Measurements from ENCODE around the gene ARL10. TPM values are rescaled to one million over a fixed set of nuclear protein-coding genes. Genes with fewer than 3 reads are reported as not detected.

Gene ARL10
- total RNA-seq, 1 experiment from 2014 or later: 9.6 TPM

DNA sequence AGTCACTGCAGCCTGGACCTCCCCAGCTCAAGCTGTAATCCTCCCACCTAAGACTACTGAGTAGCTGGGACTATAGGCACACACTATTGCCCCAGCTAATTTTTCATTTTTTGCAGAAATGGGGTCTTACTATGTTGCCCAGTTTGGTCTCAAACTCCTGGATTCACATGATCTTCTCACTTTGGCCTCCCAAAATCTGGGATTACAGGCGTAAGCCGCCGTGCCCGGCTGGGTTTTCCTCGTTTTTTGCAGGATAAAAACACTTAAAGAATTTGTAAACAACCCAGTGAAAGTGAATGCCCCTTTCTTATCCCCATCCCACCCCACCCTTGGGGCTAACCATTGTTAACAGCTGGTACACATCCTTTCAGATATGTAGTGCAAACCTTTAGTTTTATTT is 43.3 kb downstream of the ARL10 start:
- Mint-ChIP-seq H3K4me1 (peaks cover 7% of the 10 kb centered on the region in 2 experiments; a peak in 2 of 4 replicates), H3K9me3 (no peaks in the 10 kb centered on the region), H3K36me3 (ENCODE audit: insufficient read depth in 1 of 3, low read depth in 3 of 3) (peaks cover 0 to 10% (median 5%) of the 10 kb centered on the region in 3 experiments; a peak in 3 of 7 replicates), H3K27me3 (ENCODE audit: low read depth) (no peaks in the 10 kb centered on the region), H3K27ac (no peak overlapping the region), H3K4me3 (no peak overlapping the region)
- Histone ChIP-seq H3K9me3 (ENCODE audit: control insufficient read depth, low read depth, low read length) (no peaks in the 10 kb centered on the region), H2BK120ac (ENCODE audit: low read depth, low read length, poor library complexity, severe bottlenecking) (no peak overlapping the region), H3K9ac (ENCODE audit: extremely low read depth, insufficient read length, low read length) (no peak overlapping the region), H2AK5ac (ENCODE audit: insufficient read length, low read length) (no peak overlapping the region), H4K20me1 (ENCODE audit: control insufficient read depth, insufficient read depth, insufficient read length) (no peaks in the 10 kb centered on the region), H3K4me2 (ENCODE audit: insufficient read depth, insufficient read length, low read length) (no peak overlapping the region), H3K23me2 (ENCODE audit: insufficient read length, low read depth, low read length, poor library complexity, severe bottlenecking) (no peaks in the 10 kb centered on the region), H4K5ac (ENCODE audit: insufficient read length, low read depth, low read length) (no peak overlapping the region), H4K8ac (replicated peaks; ENCODE audit: insufficient read length, low read depth, low read length) (no peak overlapping the region), H3K18ac (ENCODE audit: insufficient read length, low read depth, low read length) (no peak overlapping the region), H3K4ac (ENCODE audit: low read depth, low read length) (no peak overlapping the region), H3K14ac (ENCODE audit: insufficient read depth, low read length) (no peak overlapping the region), H2BK5ac (ENCODE audit: insufficient read length, low read length) (no peak overlapping the region), H2AFZ (ENCODE audit: low read length) (no peak overlapping the region), H3T11ph (ENCODE audit: low read length) (no peak overlapping the region), H3K79me2 (ENCODE audit: insufficient read depth, low read length) (no peaks in the 10 kb centered on the region), H2BK15ac (ENCODE audit: low read depth, low read length) (no peak overlapping the region), H3K27ac (ENCODE audit: insufficient read length, low read depth, low read length) (no peak overlapping the region), H2BK20ac (ENCODE audit: low read depth, low read length, poor library complexity, severe bottlenecking) (no peak overlapping the region), H3K27me3 (ENCODE audit: insufficient read depth, low read length) (no peaks in the 10 kb centered on the region), H4K91ac (ENCODE audit: insufficient read length, low read depth, low read length) (no peak overlapping the region), H3K56ac (ENCODE audit: insufficient read length, low read depth, low read length) (no peak overlapping the region), H3K4me1 (ENCODE audit: insufficient read depth, low read length) (no peaks in the 10 kb centered on the region), H3K23ac (ENCODE audit: insufficient read length, low read depth, low read length) (no peak overlapping the region), H3K79me1 (ENCODE audit: insufficient read depth, low read depth, low read length, poor library complexity, severe bottlenecking) (no peaks in the 10 kb centered on the region), H2BK12ac (ENCODE audit: insufficient read length, low read depth, low read length) (no peak overlapping the region)
- DNase-seq: no peak
- TF ChIP-seq, protein P1, sequence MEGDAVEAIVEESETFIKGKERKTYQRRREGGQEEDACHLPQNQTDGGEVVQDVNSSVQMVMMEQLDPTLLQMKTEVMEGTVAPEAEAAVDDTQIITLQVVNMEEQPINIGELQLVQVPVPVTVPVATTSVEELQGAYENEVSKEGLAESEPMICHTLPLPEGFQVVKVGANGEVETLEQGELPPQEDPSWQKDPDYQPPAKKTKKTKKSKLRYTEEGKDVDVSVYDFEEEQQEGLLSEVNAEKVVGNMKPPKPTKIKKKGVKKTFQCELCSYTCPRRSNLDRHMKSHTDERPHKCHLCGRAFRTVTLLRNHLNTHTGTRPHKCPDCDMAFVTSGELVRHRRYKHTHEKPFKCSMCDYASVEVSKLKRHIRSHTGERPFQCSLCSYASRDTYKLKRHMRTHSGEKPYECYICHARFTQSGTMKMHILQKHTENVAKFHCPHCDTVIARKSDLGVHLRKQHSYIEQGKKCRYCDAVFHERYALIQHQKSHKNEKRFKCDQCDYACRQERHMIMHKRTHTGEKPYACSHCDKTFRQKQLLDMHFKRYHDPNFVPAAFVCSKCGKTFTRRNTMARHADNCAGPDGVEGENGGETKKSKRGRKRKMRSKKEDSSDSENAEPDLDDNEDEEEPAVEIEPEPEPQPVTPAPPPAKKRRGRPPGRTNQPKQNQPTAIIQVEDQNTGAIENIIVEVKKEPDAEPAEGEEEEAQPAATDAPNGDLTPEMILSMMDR (conservative IDR thresholded peaks at IDR 0.05): no peak
- no CpG with 5 or more reads among the region's 5 CpGs for WGBS (ENCODE audit: extremely low coverage, insufficient read length, low lambda C conversion rate)

Measured in H9 (cell line).